SK-N-SH treated with all-trans-retinoic acid at 6 μM for 48 hours (cell line): ENCODE results near the gene MID1.

Source experiments
- GLIS3 ChIP-seq: fragments of 250-450 bp; sonication (Bioruptor Pico); IDR thresholded peaks from 2 replicates; pipeline ENCODE4 v1.5.0; 2020; ENCODE audit warnings: mild to moderate bottlenecking, moderate library complexity
- OSR1 ChIP-seq: fragments of 250-450 bp; sonication (Bioruptor Pico); IDR thresholded peaks from 2 replicates; pipeline ENCODE4 v1.8.0; 2022; ENCODE audit warnings: moderate library complexity, mild to moderate bottlenecking, inconsistent platforms
- RARB ChIP-seq: fragments of 250-450 bp; sonication (Bioruptor Pico); IDR thresholded peaks from 2 replicates; pipeline ENCODE4 v1.8.0; 2021; ENCODE audit warnings: mild to moderate bottlenecking, moderate library complexity
- ZFP3 ChIP-seq: fragments of 250-450 bp; sonication (Bioruptor Pico); IDR thresholded peaks from 2 replicates; pipeline ENCODE4 v1.5.0; 2020; ENCODE audit warnings: mild to moderate bottlenecking, moderate library complexity
- ZFP30 ChIP-seq: fragments of 450-650 bp; formaldehyde crosslinking; IDR thresholded peaks from 2 replicates; pipeline ENCODE4 v1.5.0; 2022; ENCODE audit warnings: mild to moderate bottlenecking, moderate library complexity
- ZNF565 ChIP-seq: fragments of 450-650 bp; formaldehyde crosslinking; conservative IDR thresholded peaks from 2 replicates; pipeline ENCODE4 v1.5.0; 2020; ENCODE audit warnings: low read depth, mild to moderate bottlenecking, moderate library complexity
- TF ChIP-seq, protein P1 (sequence below): fragments of 250-450 bp; sonication (Bioruptor Pico); IDR thresholded peaks from 2 replicates; pipeline ENCODE4 v1.5.1; 2020; ENCODE audit warnings: low read depth, mild to moderate bottlenecking, moderate library complexity
- TF ChIP-seq, protein P2 (sequence below): fragments of 250-450 bp; sonication (Bioruptor Pico); IDR thresholded peaks from 2 replicates; pipeline ENCODE4 v1.8.0; 2020; ENCODE audit warnings: mild to moderate bottlenecking, moderate library complexity, borderline replicate concordance

- TF ChIP-seq ZFP30 (CRISPR knock-in tag) (no peak), GLIS3 (no peak), OSR1 (no peak), ZNF565 (CRISPR knock-in tag) (no peak), ZFP3 (no peak), RARB (CRISPR knock-in tag) (no peak)
- TF ChIP-seq, protein P1, sequence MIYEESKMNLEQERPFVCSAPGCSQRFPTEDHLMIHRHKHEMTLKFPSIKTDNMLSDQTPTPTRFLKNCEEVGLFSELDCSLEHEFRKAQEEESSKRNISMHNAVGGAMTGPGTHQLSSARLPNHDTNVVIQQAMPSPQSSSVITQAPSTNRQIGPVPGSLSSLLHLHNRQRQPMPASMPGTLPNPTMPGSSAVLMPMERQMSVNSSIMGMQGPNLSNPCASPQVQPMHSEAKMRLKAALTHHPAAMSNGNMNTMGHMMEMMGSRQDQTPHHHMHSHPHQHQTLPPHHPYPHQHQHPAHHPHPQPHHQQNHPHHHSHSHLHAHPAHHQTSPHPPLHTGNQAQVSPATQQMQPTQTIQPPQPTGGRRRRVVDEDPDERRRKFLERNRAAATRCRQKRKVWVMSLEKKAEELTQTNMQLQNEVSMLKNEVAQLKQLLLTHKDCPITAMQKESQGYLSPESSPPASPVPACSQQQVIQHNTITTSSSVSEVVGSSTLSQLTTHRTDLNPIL (CRISPR knock-in tag), result no peak
- TF ChIP-seq, protein P2, sequence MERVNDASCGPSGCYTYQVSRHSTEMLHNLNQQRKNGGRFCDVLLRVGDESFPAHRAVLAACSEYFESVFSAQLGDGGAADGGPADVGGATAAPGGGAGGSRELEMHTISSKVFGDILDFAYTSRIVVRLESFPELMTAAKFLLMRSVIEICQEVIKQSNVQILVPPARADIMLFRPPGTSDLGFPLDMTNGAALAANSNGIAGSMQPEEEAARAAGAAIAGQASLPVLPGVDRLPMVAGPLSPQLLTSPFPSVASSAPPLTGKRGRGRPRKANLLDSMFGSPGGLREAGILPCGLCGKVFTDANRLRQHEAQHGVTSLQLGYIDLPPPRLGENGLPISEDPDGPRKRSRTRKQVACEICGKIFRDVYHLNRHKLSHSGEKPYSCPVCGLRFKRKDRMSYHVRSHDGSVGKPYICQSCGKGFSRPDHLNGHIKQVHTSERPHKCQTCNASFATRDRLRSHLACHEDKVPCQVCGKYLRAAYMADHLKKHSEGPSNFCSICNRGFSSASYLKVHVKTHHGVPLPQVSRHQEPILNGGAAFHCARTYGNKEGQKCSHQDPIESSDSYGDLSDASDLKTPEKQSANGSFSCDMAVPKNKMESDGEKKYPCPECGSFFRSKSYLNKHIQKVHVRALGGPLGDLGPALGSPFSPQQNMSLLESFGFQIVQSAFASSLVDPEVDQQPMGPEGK, result no peak
Measured at GRCh38 chrX:10502961-10503360, 117.4 kb downstream of the MID1 start.
